HepG2 (cell line): Measurements from ENCODE around the gene ANXA6.

Experiments
- ARNTL ChIP-seq: sonication (generic); formaldehyde crosslinking; IDR thresholded peaks from 2 replicates; pipeline ENCODE4 v1.4.0; 2020; ENCODE audit warnings: mild to moderate bottlenecking, missing genetic modification reagents
- CBX5 ChIP-seq: sonication (generic); formaldehyde crosslinking; IDR thresholded peaks from 2 replicates; pipeline ENCODE4 v1.4.0; 2020; ENCODE audit warnings: missing genetic modification reagents, borderline replicate concordance
- CTCF ChIP-seq: sonication (generic); formaldehyde crosslinking; IDR thresholded peaks from 2 replicates; pipeline ENCODE4 v1.5.0; 2020; ENCODE audit warnings: mild to moderate bottlenecking, missing genetic modification reagents, moderate library complexity
- GLI4 ChIP-seq: sonication (generic); formaldehyde crosslinking; IDR thresholded peaks from 2 replicates; pipeline ENCODE4 v1.5.1; 2020; ENCODE audit warnings: missing genetic modification reagents, mild to moderate bottlenecking, moderate library complexity, borderline replicate concordance
- HIVEP1 ChIP-seq: sonication (generic); formaldehyde crosslinking; IDR thresholded peaks from 2 replicates; pipeline ENCODE4 v1.4.0; 2020; ENCODE audit warnings: mild to moderate bottlenecking, missing genetic modification reagents
- NFKBIZ ChIP-seq: IDR thresholded peaks from 2 replicates; pipeline ENCODE4 v1.6.1; 2018; ENCODE audit warnings: missing genetic modification reagents, missing compliant biosample characterization
- POLR2A ChIP-seq, 2 experiments: IDR thresholded peaks; 2 replicates each; pipeline ENCODE4 v1.6.1; 2011; ENCODE audit warnings: low read depth in 2 of 2, low read length in 2 of 2, mild to moderate bottlenecking in 1 of 2, moderate library complexity in 1 of 2; ENCODE audit not compliant: insufficient read depth in 1 of 2
- RFX5 ChIP-seq: IDR thresholded peaks from 2 replicates; pipeline ENCODE4 v1.6.1; 2011; ENCODE audit warnings: low read depth, low read length, improper control_type of control experiment
- TBL1XR1 ChIP-seq: fragments of 150-350 bp; IDR thresholded peaks from 2 replicates; pipeline ENCODE4 v1.6.1; 2014; ENCODE audit warnings: borderline replicate concordance, low read length; ENCODE audit not compliant: partially characterized antibody
- ZNF430 ChIP-seq: sonication (generic); formaldehyde crosslinking; IDR thresholded peaks from 2 replicates; pipeline ENCODE4 v1.9.0; 2021; ENCODE audit warnings: mild to moderate bottlenecking, missing genetic modification reagents
- ZNF660 ChIP-seq: sonication (generic); formaldehyde crosslinking; IDR thresholded peaks from 2 replicates; pipeline ENCODE4 v1.5.1; 2020; ENCODE audit warnings: mild to moderate bottlenecking, low read depth, missing genetic modification reagents, borderline replicate concordance
- ZNF691 ChIP-seq: sonication (generic); formaldehyde crosslinking; IDR thresholded peaks from 2 replicates; pipeline ENCODE4 v1.4.0; 2020; ENCODE audit warnings: missing genetic modification reagents, low read depth, mild to moderate bottlenecking, borderline replicate concordance
- ZNF768 ChIP-seq: sonication (generic); formaldehyde crosslinking; IDR thresholded peaks from 2 replicates; pipeline ENCODE4 v1.4.0; 2020; ENCODE audit warnings: missing genetic modification reagents

DNA sequence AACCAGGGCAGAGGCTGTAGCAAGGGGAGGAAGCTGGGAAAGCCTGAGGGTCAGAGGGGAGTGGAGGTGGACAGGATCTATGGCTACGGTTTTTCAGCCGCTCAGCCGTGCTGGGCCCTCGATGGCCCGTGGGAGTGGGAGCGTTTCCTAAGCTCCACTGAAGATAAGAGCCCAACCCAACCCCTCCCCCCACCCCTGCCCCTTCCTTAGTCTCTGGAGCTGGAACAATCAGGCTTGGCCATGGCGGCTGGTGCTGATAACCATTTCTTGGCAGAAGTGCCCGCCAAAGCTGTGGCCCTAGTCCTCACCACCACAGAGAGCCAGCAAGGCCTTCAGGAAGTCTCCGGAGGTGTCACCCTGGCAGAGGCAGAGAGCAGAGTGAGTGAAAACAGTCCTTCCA is 56.4 kb downstream of the ANXA6 start:
- TF ChIP-seq POLR2A (IDR thresholded peaks at IDR 0.05; ENCODE audit: insufficient read depth in 1 of 2, low read depth in 2 of 2, low read length in 2 of 2) (no peak), NFKBIZ (CRISPR knock-in tag) (no peak), ZNF768 (CRISPR knock-in tag) (no peak), ARNTL (CRISPR knock-in tag) (no peak), CBX5 (CRISPR knock-in tag) (no peak), CTCF (CRISPR knock-in tag) (no peak), GLI4 (no peak), ZNF660 (CRISPR knock-in tag) (no peak), TBL1XR1 (no peak), RFX5 (no peak), ZNF430 (CRISPR knock-in tag) (no peak), HIVEP1 (CRISPR knock-in tag) (no peak), ZNF691 (no peak)
